SHP77 (cell line): Measurements from ENCODE around the gene PITX2.
"Not testable (repeated sequence)": the region's sequence is repeated elsewhere in the genome, so short reads cannot be mapped to it uniquely, and the experiment has no call there.

Experiments used
- DNase-seq, 2 experiments: peaks; one replicate each; lab custom pipeline; 2025; lab: John Stamatoyannopoulos, UW

Gene PITX2

GRCh38 chr4:110611968-110612447 lies 10.9 kb downstream of the PITX2 start:
- DNase-seq: no peak

GRCh38 chr4:110610940-110611831 lies 11.7 kb downstream of the PITX2 start:
- DNase-seq: no peak

GRCh38 chr4:110610620-110610939 lies 12.3 kb downstream of the PITX2 start:
- DNase-seq: no peak

GRCh38 chr4:110609044-110609750 lies 13.7 kb downstream of the PITX2 start:
- no peak for DNase-seq

- no peak for DNase-seq
Observed at GRCh38 chr4:110605077-110605476, 17.8 kb downstream of the PITX2 start.

- DNase-seq: no peak
Observed at GRCh38 chr4:110602061-110602460, 20.8 kb downstream of the PITX2 start.

- no peak for DNase-seq
Observed at GRCh38 chr4:110597582-110597981, 25.3 kb downstream of the PITX2 start.

GRCh38 chr4:110596431-110596830 lies 26.4 kb downstream of the PITX2 start:
- DNase-seq: no peak

GRCh38 chr4:110595583-110595982 lies 27.3 kb downstream of the PITX2 start:
- no peak for DNase-seq

GRCh38 chr4:110589297-110589696 lies 33.6 kb downstream of the PITX2 start:
- DNase-seq: no peak

- no peak for DNase-seq
Observed at GRCh38 chr4:110587666-110588285, 35.1 kb downstream of the PITX2 start.

GRCh38 chr4:110586131-110586850 lies 36.6 kb downstream of the PITX2 start:
- DNase-seq: peak in 1 of 2 experiments; percentile 5

GRCh38 chr4:110576696-110577095 lies 46.2 kb downstream of the PITX2 start:
- not testable (repeated sequence) for DNase-seq
